ENCODE measurements around the gene NAT9.

- TF ChIP-seq, protein P1, sequence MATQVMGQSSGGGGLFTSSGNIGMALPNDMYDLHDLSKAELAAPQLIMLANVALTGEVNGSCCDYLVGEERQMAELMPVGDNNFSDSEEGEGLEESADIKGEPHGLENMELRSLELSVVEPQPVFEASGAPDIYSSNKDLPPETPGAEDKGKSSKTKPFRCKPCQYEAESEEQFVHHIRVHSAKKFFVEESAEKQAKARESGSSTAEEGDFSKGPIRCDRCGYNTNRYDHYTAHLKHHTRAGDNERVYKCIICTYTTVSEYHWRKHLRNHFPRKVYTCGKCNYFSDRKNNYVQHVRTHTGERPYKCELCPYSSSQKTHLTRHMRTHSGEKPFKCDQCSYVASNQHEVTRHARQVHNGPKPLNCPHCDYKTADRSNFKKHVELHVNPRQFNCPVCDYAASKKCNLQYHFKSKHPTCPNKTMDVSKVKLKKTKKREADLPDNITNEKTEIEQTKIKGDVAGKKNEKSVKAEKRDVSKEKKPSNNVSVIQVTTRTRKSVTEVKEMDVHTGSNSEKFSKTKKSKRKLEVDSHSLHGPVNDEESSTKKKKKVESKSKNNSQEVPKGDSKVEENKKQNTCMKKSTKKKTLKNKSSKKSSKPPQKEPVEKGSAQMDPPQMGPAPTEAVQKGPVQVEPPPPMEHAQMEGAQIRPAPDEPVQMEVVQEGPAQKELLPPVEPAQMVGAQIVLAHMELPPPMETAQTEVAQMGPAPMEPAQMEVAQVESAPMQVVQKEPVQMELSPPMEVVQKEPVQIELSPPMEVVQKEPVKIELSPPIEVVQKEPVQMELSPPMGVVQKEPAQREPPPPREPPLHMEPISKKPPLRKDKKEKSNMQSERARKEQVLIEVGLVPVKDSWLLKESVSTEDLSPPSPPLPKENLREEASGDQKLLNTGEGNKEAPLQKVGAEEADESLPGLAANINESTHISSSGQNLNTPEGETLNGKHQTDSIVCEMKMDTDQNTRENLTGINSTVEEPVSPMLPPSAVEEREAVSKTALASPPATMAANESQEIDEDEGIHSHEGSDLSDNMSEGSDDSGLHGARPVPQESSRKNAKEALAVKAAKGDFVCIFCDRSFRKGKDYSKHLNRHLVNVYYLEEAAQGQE (IDR thresholded peaks at IDR 0.05; ENCODE audit: unreplicated experiment), result no peak
- TF ChIP-seq, protein P2, sequence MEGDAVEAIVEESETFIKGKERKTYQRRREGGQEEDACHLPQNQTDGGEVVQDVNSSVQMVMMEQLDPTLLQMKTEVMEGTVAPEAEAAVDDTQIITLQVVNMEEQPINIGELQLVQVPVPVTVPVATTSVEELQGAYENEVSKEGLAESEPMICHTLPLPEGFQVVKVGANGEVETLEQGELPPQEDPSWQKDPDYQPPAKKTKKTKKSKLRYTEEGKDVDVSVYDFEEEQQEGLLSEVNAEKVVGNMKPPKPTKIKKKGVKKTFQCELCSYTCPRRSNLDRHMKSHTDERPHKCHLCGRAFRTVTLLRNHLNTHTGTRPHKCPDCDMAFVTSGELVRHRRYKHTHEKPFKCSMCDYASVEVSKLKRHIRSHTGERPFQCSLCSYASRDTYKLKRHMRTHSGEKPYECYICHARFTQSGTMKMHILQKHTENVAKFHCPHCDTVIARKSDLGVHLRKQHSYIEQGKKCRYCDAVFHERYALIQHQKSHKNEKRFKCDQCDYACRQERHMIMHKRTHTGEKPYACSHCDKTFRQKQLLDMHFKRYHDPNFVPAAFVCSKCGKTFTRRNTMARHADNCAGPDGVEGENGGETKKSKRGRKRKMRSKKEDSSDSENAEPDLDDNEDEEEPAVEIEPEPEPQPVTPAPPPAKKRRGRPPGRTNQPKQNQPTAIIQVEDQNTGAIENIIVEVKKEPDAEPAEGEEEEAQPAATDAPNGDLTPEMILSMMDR (conservative IDR thresholded peaks at IDR 0.05; ENCODE audit: low read depth in 2 of 2), result no peak
- TF ChIP-seq ZNF331 (CRISPR knock-in tag; IDR thresholded peaks at IDR 0.05; ENCODE audit: low read depth) (no peak), EZH2phosphoT487 (IDR thresholded peaks at IDR 0.05; ENCODE audit: unreplicated experiment) (no peak), POLR2AphosphoS5 (IDR thresholded peaks at IDR 0.05; ENCODE audit: low read depth) (no peak), CREB1 (CRISPR knock-in tag; IDR thresholded peaks at IDR 0.05; ENCODE audit: low read depth) (no peak)
Observed at GRCh38 chr17:74800531-74800930, 24.4 kb upstream of the NAT9 start.
